Measurements from ENCODE around the gene DUSP10.
A peak's percentile ranks its signal among the peaks of the same experiment; 100 is the strongest.

Gene DUSP10

DNA sequence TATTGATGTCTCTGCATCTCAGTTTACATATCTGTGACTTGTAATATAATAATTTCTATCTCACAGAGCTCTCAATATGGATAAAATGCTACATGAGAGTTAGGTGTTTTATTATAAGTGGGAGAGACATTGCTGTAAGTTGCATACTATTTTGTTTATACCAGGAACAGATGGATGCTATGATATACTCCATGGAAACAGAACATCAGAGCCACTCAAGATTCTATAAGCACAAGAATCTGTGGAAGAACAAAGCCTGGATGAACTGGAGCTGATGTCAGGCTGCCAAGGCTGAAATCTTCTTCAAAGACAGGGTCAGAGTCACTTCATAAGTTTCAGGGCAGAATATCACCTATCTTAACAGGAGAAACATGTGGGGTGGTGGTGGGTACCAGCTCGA is 30.2 kb downstream of the DUSP10 start:
- no peak for DNase-seq

DNA sequence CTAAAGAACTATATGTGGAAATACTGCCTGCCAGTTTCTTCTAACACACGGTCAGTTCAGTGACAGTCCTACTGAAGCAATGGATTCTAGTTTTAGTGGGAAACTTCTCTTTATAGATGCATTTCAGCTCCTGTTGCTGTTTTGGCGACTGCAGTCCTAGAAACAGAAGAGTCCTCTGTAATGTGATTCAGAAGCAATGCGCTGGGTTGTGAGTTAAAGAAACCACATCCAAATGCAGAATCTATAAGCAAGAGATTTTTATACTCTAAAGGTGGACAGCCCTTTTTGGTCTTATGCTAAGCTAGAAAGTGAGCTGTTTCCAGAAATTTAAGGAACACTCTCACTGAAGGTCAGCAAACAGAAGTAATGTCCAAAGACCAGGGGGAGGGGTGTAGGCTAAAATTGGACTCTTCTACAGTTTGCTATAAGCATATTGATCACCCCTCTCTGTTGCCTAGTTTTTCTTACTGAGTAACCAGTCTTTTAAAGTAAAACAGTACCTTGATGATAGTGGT is 30.8 kb downstream of the DUSP10 start:
- no peak for DNase-seq

DNA sequence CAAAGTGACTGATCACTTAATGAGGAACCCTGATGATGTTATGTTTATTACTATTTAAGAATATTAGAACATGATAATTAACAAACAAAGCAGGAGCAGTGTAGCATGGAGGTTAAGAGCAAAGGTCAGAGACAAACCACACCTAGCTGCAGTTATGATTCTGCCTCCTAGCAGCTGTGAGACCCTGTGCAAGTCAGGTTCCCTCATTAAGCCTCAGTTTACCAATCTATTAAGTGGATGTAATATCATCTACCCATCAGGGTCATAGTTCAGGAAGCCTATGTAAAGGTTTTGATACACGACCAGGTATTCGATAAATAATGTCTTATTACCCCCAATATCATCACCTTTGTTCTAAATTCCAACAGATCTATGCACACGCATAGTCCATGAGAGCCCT is 32.0 kb downstream of the DUSP10 start:
- no peak for DNase-seq

DNA sequence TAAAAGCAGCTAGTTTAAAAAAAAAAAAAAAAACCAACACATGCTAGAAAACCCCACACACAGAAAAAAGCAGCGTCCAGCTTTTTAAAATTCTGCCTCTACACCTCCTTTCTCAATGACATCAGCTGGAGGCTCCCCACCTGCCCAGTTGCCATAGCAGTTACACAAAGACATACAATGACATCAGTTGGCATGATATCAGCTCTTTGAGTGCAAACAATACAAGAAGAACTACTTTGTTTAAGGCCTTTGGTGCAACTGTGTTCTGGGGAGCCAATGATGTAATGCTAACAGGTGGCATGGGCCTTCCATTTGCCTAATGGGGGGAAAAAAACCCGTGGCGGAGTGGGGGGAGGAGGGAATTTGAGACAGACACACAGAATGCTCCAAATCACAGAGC is 32.9 kb downstream of the DUSP10 start:
- DNase-seq = peak; percentile 82

DNA sequence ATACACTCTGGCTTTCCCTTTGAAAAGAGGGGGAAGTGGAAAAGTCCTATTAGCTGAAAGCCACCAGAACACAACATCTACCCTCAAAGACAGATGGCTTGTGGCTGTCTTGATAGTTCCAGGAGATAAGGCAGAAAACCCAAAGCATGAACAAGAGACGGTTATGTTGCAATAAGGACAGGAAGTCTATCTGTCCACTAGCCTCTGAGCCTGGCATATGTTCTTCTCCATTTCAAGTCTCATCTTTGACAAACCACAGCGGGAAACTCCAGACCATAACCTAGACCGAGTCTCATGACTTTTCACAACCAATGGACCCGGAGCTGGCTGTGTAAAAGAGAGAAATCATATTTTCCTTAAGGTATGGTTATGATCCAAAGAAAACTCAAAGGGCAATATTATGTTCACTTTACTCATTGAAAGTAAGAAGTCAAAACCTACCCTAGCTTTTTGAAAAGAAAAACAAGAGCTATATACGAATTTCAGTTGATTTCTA is 33.8 kb downstream of the DUSP10 start:
- DNase-seq = peak; percentile 75

DNA sequence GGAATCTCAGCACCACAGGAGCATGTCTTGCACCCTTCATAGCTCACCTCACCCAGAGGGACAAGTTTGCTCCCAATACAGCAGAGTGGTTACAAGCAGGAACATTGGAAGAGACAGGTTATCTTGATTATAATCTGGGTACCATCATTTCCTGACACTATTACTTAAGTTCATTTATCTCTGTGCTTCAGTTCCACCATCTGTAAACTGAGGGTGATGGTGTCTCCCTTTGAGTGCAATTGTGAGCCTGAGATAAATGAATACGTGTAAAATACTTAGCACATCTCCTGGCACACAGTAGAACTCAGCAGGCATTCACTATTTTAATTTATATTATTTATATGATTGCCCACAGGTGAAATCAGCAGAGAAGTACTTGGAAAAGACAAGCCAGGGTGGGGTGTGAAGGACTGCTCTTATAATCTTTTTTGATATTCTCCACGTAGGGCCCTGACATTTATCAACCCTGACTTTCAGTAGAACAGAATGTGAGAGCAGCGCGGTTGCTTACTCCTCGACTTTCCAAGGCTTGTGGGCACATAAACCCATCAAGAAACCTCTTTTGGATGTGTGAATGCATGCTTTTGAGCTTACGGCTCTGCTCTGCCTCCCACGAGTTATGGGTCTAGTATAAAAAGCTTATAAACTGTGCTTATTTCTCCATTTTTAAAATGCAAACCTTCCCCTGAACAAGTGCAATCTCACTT is 34.9 kb downstream of the DUSP10 start:
- no peak for DNase-seq

DNA sequence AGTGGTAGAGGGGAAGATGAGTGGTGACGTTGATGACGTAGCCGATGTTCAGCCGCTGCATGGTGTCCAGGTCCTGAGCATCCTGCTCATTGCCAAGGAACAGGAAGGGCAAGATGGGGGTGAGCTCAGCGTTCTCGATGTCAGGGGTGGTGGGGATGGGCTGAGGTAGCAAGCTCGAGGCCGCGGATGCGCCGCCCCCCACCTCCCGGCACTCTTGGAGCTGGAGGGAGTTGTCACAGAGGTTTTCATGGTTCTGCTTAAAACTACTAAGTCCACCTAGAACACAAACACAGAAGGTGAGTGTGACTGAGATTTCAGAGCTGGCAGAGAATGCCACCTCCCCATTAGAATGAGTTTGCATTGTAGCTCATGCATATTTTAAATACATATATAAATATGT is 35.7 kb downstream of the DUSP10 start:
- DNase-seq = no peak

DNA sequence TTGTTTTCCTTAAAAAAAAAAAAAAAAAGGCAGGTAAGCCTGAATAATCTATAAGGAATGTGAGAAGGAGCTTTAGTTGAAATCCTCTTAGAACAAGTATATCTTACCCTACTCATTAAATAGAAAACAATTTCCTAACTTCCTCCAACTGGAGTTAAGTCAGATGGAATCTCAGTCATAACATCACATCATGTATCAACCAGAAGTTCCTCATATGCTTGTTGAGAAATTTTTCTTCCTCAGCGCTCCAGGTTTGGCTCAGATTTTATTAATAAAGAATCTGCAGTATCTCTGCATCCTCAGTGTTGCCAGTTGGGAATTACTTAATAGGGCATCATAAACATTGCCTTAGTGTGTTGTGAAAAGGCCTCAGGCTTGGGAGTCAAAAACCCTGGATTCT is 37.6 kb downstream of the DUSP10 start:
- DNase-seq = no peak

DNA sequence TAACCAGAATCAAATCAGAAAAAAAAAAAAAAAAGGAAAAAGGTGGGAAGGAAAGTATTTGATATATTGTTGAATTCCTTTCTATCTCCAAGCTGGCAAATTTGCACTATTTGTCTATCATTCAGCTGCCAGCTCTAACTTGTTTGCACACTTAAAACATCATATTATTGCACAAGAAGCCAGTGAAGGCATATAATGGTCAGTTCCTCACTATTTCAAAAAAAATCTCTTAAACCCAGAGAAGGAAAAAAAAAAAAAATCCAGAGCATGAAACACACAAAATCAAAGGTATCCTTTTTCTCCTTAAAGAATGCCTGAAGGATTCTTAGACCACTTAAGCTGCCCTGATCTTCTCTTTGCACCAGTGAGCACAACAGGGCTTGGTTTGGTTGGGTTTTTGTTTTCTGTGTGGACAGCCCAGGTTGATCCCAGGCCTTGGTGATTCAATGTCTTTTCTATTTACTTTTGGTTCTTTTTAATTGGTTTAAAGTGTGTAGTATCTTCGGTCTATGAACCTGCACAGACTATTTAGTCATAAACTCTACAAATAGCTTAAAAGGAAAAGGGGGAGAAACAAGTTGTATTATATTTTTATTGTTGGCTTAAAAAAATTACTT is 40.2 kb downstream of the DUSP10 start:
- DNase-seq = no peak

DNA sequence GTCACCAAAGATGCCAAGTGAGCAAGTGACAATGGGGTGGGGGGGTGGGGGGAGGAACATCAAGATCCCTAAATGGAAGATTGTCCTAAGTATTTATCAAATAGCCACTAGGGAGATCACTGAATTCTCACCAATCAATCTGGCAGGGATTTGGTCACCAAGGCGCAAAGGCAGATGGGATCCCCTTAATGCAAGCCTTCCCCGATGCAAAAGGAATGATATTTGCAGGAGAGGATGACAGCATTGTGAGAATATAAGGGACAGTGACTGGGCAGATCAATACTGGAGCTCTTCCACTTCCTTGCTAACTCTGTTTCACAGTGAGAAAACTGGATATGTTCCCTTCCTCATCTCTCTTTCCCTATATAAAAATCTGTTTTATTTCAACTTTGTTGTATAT is 40.9 kb downstream of the DUSP10 start:
- DNase-seq = no peak

DNA sequence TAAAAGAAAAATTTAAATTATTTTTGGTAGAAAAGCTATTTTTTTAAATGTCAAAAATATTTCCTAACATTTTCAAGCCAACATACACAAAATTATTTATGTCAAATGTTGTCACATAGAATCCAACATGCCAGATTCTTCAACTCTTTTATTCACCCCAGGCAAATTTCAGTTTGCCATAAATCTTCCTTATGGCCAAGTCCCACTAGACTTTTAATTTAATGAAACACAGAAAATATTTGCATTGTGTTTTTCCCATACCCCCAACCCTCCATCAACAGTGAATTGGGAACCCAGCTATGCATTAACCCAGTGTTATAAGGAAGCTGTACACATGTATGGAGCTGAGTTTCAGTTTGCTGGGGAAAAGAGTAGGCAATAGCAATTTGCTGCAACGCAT is 41.4 kb downstream of the DUSP10 start:
- DNase-seq = no peak

DNA sequence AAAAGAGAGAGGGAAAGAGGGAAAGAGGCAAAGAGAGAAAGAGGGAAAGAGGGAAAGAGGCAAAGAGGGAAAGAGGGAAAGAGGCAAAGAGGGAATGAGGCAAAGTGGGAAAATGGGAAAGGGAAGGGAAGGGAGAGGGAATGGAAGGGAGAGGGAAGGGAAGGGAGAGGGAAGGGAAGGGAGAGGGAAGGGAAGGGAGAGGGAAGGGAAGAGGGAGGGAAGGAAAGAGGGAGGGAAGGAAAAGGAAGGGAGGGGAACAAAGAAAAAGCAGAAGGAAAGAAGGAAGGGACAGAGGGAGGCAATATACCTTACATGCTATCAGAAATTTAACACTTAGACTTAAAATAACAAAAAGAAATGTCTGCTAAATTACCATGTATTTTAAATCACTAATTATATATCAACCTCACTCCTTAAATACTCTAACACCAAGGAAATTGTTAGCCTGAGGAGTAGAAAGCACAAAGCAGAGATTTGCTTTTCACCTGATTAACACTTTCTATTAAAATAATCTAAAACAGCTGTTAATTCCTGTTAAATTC is 41.8 kb downstream of the DUSP10 start:
- DNase-seq = no peak

DNA sequence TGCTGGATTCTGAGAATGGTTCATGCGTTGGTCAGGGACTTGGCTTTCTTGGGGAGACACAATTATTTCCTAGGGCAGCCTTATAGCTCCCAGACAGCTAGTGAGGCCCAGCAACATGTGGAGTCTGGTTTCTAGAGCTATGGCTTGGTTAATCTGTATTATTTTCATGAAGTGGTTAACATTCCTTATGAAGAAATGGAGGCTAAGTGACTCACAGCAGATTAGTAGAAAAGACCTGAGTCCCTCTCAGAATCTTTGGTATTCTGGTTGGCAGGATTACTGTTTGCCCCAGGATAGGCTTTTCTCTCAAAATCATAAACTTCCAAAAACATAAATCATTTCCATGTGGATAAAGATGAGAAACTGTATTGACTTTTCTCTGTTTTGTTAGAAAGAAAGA is 42.3 kb downstream of the DUSP10 start:
- no peak for DNase-seq

DNA sequence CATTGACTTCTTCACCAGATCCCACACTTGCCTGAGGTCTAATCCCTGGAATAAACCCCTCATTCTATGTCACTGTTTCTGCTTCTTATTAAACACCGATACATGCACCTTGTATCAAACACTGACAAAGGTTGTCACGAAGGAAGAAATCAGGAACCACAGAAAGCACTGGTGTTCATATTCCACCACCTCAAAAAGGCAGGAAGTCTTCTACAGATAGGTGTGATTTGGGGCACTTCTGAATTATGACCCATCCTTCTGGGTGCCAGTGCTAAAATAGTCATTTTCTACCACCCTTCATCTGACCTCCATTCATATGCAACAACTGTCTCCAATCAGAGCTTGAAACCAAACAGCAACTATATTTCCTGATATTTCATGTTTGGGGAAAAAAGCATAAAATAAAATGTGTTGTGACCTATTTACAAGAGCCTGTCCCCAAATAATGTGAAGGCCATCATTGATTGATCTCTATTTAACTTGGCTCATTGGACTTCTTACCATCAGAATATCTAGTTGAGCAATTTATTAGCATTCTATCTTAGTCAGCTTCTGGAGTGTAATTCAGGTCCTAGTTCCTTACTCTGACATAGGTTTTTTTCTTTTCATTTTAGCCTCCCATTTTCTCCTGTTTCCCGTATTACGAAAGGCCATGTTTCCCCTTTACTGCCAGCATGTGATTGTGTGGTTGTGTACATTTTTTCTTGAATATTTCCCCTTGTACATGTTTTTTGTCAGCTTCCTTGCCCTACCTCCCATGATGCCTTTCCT is 43.1 kb downstream of the DUSP10 start:
- no peak for DNase-seq

DNA sequence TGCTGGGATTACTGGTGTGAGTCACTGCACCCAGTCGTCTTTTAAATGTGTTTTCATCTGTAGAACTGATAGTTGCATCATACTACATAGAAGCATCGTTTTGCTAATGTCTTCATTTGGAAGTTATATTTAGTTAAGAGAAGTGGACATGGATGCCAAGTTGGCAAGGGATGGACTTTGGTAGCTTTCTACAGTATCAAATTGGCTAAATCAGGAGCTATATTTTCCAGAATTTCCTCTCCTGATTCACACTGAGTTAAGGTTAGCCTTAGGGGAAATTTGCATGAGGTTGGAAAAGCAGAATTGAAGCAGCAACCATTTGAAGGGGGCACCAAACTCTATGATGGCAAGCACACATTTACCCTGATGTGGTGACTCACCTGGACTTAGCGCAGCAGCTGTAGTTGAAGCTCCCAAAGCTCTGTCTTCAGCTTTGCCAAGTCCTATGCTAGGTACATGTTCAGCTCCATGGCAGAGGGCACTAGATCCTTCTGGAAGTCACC is 43.9 kb downstream of the DUSP10 start:
- no peak for DNase-seq

DNA sequence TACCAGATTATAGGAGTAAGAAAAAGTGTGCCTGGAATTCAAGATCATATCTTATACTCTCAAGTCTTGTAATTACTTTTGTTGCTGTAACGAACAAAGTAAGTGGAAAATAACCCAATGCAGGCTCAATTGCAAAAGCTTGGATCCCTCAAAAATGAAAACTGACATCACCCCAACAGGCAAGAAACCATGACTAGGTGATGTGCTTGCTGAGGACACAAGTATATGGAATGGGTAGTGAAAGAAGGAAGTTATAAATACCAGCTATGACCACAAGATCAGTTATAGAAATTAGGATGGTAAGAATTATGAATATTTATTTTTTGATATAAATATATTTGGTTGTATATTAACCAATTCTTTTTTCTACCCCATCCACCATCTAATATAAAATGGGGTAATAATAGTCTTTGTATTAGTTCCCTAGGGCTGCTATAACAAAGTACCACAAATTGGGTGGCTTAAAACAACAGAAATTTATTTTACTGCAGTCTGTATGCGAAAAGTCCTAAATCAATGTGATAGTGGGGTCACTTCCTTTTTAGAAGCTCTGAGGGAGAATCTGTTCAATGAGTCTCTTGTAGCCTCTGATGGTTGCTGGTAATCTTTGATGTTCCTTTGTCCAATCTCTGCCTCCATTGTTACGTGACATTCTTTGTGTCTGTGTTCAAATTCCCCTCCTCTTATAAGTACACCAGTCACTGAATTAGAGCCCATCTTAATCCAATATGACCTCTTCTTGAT is 45.0 kb downstream of the DUSP10 start:
- DNase-seq = no peak

DNA sequence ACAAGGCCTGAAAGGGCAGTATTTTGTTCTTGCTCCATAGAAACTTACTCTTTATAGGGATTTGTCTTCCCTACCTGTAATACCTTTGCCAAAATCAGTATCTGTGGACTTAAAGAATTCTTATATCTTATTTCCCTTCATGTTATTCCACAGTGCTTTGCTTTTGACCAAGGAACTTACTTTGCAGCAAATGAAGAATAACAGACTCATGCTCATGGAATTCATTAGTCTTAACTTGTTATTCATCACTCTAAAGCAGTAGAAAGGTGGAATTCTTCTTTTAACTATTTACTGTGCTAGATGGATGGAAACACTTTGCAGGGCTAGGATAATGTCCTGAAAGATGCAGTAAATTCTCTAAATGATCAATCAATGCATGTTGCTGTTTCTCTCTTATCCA is 45.9 kb downstream of the DUSP10 start:
- no peak for DNase-seq

DNA sequence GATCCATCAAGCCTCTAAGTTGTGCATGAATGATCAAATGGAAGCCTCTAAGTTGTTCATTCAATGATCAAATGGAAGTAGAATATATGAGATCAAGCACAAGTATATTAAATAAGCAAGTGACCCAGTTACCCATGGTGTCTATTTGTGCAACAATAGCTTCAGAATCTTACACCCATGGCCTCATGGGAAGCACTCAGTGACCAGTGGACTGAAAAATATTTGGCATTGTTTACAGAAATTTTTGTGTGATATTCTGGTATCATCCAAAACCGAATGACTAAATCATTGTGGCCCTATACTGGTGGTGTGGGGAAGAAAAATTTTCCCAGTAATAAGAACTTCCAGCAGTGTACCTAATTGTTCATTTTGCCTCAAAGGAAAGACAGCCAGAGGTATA is 46.6 kb downstream of the DUSP10 start:
- DNase-seq = no peak

DNA sequence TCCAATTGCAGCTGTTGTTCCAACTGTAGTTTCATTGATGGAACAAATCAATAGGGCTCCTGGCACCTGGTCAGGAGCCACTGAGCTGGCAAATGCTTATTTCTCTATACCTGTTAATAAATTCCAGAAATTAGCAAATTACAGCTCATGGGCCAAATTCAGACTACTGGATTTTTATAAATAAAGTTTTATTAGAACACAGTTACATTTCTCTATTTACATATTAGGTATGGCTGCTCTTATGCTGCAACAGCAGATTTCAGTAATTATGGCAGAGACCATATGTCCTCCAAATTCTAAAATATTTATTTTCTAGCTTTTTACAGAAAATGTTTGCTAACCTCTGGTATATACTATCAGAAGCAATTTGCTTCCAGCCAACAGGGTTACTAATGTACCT is 47.8 kb downstream of the DUSP10 start:
- no peak for DNase-seq

DNA sequence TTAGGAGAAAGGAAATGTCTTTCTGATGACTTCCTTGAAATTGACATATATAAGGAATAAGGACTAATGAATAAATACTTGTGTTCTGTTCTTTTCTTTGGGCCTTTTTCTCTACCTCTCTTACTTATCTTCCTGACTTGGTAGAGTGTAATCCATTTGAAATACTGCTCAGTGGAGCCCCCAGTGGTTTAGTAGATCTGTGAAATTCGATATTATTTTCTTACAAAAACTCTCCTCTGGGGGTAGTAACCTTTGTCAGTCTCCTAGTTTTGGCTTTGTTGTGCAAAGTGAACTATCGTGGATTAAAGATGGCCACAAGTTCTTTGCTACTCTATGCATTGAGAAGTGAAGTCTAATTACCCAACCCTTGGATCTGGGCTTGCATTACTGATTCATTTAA is 48.8 kb downstream of the DUSP10 start:
- no peak for DNase-seq

DNA sequence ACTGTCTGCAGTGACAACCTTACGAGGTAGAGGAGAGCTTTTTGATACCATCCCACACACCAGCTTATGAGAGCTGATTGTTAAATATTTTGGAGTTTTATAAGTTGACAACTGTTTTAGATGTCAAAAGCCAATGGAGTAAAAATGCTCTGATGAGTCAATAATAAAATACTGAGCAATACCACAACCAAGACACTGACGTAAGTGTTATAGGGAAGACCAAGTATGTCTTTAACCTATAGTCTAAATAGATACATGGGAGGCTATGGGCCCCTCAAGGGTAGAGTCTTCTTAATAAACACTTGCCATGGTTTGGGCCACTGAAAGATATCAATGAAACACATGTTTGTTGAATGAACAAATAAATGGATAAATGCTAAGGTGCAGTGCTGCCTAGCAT is 49.2 kb downstream of the DUSP10 start:
- no peak for DNase-seq

DNA sequence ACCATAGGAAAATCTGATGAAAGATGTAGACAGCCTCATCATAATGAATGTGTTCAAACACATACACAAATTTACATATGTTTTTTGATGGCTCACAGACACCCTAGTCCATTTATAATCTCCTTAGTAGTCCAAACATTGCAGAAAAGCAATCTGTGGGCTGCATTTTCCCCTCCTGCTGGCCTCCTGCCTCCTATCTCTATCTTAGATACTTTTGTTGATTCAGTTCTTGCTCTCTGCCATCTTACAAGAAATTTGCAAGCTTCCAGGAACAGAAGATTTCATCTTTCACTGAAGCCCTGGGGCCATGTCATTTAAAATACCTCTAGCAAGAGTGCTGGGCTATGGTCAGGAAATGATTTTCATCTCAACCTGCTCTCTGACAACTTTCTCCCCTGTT is 50.6 kb downstream of the DUSP10 start:
- DNase-seq = no peak

DNA sequence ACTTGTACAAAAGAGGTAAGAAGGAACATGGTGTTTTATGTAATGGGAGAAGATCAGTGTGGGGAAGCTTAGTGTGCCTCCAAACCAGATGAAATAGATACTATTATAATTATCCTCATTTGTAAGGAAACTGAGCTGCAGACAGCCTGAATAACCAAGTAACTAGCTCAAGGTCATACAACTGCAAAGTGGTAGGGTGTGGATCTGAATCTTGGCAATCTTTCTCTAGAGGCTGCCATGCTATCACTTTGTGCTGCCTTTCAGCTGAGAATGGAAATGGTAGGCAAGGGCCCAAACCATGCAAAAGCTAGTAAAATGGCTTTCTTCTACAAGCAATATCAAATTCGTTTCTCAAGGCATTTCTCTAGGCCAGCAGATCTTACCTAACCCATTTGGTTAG is 51.0 kb downstream of the DUSP10 start:
- DNase-seq = no peak

Data from CD4-positive, alpha-beta T cell treated with Interleukin-15 for 1 hour (primary cell).